ENCODE measurements around the gene SMG6.

DNA sequence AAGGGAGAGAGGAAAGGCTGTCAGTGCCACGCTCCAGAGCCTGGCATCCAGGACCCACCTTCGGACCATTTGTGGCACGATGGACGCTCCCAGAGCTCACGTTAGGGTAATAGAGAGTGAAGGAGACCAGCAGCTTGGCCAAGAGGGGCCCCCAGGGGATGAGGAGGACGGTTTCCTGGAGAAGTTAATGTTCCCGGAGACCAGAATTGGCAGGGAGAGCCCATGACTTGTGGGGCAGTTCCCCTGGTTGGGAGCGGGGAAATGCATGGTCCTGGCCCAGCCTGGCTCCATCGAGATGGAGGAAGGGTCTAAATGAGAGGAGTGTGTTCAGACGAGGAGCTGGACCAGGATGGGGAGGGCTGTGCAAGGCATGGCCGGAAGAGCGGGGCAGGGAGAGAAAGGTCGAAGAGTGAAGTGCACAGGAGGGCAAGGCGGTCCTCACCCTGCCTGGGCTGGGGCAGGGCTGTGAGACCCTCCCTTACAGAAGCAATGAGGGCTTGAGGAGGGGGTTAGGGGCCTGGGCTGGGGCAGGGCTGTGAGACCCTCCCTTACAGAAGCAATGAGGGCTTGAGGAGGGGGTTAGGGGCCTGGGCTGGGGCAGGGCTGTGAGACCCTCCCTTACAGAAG lies 251.5 kb downstream of the SMG6 start:
- TF ChIP-seq EZH2 (IDR thresholded peaks at IDR 0.05; ENCODE audit: borderline replicate concordance): no peak
- TF ChIP-seq, protein P1, sequence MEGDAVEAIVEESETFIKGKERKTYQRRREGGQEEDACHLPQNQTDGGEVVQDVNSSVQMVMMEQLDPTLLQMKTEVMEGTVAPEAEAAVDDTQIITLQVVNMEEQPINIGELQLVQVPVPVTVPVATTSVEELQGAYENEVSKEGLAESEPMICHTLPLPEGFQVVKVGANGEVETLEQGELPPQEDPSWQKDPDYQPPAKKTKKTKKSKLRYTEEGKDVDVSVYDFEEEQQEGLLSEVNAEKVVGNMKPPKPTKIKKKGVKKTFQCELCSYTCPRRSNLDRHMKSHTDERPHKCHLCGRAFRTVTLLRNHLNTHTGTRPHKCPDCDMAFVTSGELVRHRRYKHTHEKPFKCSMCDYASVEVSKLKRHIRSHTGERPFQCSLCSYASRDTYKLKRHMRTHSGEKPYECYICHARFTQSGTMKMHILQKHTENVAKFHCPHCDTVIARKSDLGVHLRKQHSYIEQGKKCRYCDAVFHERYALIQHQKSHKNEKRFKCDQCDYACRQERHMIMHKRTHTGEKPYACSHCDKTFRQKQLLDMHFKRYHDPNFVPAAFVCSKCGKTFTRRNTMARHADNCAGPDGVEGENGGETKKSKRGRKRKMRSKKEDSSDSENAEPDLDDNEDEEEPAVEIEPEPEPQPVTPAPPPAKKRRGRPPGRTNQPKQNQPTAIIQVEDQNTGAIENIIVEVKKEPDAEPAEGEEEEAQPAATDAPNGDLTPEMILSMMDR (IDR thresholded peaks at IDR 0.05; ENCODE audit: poor library complexity): no peak
- no peak for TF ChIP-seq EZH2phosphoT487 (IDR thresholded peaks at IDR 0.05; ENCODE audit: low read depth, severe bottlenecking, unreplicated experiment)

Data from hepatocyte (in vitro differentiated cells).